HG03064 (cell line): ENCODE measurements around the gene CCDC124.
"Not testable (repeated sequence)": the region's sequence is repeated elsewhere in the genome, so short reads cannot be mapped to it uniquely, and the experiment has no call there.

Source experiments
- ATAC-seq: cut with Tn5 transposase; IDR thresholded peaks from one replicate; pipeline ENCODE4 v1.9.1; 2021; ENCODE audit warnings: low read depth; ENCODE audit not compliant: unreplicated experiment

Gene CCDC124

DNA sequence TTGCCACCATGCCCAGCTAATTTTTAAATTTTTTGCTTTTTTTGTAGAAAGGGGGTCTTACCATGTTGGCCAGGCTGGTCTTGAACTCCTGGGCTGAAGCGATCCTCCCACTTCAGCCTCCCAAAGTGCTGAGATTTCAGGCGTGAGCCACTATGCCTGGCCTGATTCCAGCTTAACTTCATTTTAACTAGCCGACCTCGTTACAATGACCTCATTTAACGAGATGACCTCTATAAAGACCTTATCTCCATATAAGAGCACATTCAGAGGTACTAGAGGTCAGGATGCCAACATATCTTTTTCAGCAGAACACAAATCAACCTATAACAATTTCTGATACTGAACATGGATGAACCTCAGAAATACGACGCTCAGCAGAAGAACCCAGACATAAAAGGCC is 44.7 kb downstream of the CCDC124 start:
- ATAC-seq: no peak

DNA sequence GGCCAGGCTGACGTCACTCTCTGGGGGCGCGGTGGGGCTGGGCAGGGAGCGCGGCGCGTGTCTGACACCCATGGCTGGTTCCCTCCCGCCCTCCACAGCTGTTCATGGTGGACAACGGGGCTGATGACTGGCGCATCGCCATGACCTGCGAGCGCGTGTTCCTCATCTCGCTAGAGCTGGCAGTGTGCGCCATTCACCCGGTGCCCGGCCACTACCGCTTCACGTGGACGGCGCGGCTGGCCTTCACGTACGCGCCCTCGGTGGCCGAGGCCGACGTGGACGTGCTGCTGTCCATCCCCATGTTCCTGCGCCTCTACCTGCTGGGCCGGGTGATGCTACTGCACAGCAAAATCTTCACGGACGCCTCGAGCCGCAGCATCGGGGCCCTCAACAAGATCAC is 48.8 kb downstream of the CCDC124 start:
- ATAC-seq: no peak

DNA sequence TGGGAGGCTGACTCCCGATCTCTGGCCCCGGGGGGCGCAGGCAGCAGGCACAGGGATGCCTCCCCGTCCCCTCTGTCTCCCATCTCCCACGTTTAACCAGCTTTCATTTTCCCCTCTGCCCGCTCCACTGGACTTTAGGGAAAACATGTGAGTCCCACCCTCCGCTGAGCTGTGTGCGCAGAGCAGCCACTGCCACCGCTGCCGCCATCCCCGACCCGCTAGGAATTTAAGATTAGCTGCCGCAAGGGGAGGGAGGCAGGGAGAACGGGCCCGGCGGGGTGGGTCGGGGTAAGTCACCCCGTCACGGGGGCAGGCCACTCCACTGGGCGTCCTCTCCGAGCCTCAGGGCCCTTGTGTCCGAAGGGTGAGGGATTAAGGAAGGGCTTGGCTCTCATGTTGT is 49.6 kb downstream of the CCDC124 start:
- ATAC-seq: no peak

DNA sequence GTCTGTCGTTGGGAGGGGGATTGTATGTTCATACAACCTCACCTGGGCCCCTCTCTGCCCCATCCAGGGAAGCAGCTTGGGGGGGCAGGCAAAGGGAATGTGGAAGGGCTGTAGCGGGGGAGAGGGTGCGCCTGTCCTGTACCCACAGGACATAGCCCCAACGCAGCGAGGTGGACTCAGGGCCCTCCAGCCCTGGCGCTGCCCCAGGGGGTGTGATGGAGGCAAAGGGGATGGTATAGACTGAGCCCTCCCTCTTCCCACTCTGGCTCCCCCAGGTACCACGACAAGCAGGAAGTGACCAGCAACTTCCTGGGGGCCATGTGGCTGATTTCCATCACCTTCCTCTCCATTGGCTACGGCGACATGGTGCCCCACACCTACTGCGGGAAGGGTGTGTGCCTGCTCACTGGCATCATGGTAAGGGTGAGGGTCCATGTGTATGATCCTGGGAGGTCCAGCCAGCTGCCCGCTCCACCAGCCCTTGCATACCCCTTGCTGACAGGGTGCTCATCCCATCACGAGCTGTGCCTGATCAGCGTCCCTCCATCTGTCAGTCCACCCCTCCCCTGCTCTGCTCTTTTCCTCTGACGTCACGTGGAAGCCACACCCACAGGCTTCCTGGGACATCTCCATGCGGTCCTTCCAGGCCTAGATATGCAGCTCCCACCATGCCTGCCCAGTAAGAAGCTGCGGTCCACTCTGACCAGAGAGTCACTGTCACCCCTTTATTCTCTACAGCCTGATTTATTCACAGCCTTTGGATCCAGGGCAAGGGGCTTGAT is 52.4 kb downstream of the CCDC124 start:
- no peak for ATAC-seq

DNA sequence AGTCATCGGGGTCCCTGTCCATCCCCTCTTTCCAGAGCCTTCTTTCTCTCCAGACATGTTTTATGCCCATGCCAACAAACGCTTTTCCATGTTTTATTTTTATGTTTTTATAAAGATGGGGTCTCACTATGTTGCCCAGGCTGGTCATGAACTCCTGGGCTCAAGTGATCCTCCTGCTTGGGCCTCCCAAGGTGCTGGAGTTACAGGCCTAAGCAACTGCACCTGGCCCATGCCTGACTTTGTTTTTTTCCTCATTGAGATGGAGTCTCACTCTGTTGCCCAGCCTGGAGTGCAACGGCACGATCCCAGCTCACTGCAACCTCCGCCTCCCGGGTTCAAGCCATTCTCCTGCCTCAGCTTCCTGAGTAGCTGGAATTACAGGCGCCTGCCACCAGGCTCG is 53.8 kb downstream of the CCDC124 start:
- ATAC-seq: not testable (repeated sequence)

DNA sequence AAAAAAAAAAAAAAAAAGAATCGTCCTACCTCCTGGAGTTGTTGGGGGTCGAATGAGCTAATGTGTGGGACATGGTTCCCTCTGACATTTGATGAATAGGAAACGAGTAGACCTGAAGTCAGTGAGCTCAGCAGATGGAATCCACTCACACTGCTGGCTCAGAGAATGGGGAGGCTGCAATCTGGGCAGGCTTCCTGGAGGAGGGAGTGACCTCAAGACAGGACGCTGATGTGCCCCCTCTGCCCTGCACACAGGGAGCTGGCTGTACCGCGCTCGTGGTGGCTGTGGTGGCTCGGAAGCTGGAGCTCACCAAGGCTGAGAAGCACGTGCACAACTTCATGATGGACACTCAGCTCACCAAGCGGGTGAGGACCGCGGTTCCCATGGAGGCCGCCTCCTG is 55.3 kb downstream of the CCDC124 start:
- no peak for ATAC-seq

DNA sequence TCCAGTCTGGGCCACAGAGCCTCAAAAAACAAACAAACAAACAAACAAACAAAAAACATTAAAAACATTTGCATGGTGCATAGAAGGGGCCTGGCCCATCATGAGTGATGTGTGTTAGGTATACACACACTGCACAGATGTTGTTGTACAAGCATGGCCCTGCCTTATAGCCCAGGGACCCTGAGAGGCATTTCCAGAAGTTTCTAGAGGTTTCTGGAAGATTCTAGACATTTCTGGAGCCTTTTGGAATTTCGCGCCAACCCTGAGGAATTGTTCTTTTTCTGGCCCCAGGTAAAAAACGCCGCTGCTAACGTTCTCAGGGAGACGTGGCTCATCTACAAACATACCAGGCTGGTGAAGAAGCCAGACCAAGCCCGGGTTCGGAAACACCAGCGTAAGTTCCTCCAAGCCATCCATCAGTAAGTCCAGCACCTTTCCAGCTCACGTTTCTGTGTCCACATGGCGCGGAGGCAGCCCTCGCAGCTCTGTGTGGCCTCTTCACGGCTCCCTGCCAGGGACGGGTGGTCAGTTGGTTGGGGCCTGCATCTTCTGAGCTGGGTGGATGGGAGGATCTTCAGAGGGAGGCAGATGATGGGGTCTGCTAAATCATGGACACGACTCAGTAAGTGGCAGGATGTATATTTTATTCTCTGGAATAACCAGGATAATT is 56.7 kb downstream of the CCDC124 start:
- no peak for ATAC-seq

DNA sequence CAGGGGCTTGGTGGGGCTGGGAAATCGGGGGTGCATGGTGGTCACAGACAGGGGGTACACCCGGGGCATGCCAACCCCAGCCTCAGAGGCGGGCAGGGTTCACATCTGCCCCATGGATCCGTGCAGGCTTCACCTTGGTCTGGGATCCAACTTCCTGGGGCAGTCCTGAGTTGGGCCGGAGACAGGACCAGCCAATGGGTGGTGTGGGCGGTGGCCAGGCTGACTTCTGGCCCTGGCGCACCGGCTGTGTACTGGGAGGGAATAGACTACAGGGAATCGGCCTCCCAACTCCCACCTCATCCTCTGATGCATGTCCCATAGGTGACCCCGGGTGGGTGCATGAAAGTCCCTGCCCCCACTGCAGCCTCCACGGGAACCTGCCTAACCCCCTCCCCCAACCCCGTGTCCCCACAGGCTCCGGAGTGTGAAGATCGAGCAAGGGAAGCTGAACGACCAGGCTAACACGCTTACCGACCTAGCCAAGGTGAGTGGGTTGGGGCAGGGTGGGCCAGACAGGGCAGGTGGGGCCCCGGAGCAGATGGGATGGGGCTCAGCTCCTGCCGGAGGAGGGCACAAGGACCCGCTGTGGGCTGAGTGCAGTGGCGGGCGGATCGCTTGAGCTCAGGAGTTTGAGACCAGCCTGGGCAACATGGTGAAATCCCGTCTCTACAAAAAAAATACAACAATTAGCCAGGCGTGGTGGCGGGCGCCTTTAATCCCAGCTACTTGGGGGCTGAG is 60.4 kb downstream of the CCDC124 start:
- no peak for ATAC-seq
